ENCODE measurements around the gene IVL.

Gene IVL

DNA sequence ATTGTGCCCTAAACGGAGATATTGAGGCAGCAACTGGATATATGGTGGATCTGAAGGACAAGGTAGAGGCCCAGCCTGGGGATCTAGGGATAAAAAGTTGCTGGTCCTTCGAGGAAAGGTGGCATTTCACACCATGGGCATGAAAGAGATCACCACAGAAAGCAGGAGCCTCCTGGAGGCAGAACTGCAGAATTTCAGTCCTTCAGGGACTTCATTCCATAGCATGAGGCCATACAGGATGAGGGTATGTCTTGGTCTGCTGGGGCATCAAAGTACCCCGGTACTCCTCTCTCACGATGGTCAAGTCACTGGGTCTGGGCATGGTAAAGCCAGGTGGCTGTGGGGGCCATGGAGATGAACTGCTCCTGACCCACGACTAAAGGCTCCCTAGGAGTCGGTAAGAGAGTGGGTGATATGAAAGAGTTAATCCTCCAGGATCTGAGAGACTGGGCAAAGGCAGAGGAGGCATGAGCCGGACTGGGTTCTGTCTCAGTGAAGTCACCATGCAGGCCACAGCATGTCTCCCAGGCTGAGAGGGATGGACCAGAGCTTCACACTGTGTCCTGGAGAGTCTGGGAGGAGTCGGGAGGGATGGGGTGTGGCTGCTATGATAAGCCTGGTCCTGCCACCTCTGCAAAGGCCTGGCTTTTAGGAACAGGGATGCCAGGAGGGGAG, 32.8 kb downstream of the IVL start:
- H3F3A ChIP-seq (ENCODE audit: insufficient read depth), result no peaks in the 10 kb centered on the region
- H3K9me2 ChIP-seq (replicated peaks; ENCODE audit: insufficient read depth, low read length), result no peaks in the 10 kb centered on the region
- no peaks in the 10 kb centered on the region for H3K9me3 ChIP-seq (ENCODE audit: insufficient read depth, low read length)
- H4K20me1 ChIP-seq (ENCODE audit: low read depth, low read length), result no peaks in the 10 kb centered on the region
- H3K27ac ChIP-seq (ENCODE audit: low read depth, low read length), result no peak overlapping the region
- no peak overlapping the region for H3K9ac ChIP-seq (ENCODE audit: low read length)
- TF ChIP-seq, protein P1, sequence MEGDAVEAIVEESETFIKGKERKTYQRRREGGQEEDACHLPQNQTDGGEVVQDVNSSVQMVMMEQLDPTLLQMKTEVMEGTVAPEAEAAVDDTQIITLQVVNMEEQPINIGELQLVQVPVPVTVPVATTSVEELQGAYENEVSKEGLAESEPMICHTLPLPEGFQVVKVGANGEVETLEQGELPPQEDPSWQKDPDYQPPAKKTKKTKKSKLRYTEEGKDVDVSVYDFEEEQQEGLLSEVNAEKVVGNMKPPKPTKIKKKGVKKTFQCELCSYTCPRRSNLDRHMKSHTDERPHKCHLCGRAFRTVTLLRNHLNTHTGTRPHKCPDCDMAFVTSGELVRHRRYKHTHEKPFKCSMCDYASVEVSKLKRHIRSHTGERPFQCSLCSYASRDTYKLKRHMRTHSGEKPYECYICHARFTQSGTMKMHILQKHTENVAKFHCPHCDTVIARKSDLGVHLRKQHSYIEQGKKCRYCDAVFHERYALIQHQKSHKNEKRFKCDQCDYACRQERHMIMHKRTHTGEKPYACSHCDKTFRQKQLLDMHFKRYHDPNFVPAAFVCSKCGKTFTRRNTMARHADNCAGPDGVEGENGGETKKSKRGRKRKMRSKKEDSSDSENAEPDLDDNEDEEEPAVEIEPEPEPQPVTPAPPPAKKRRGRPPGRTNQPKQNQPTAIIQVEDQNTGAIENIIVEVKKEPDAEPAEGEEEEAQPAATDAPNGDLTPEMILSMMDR (IDR thresholded peaks at IDR 0.05; ENCODE audit: insufficient read depth, low read length, poor library complexity, severe bottlenecking), result no peak
- no peak for TF ChIP-seq EZH2phosphoT487 (conservative IDR thresholded peaks at IDR 0.05; ENCODE audit: low read length)
- no peak overlapping the region for H3K4me3 ChIP-seq (ENCODE audit: insufficient read depth, low read length, poor library complexity, severe bottlenecking)
- no peaks in the 10 kb centered on the region for H3K79me2 ChIP-seq (ENCODE audit: insufficient read depth, low read length)
- H2AFZ ChIP-seq (ENCODE audit: low read depth, low read length, severe bottlenecking), result no peak overlapping the region
- H3K36me3 ChIP-seq (ENCODE audit: low read length), result no peaks in the 10 kb centered on the region
- H3K27me3 ChIP-seq (ENCODE audit: low read length), result no peaks in the 10 kb centered on the region
- H3K4me2 ChIP-seq (ENCODE audit: low read depth, low read length, poor library complexity, severe bottlenecking), result no peak overlapping the region

DNA sequence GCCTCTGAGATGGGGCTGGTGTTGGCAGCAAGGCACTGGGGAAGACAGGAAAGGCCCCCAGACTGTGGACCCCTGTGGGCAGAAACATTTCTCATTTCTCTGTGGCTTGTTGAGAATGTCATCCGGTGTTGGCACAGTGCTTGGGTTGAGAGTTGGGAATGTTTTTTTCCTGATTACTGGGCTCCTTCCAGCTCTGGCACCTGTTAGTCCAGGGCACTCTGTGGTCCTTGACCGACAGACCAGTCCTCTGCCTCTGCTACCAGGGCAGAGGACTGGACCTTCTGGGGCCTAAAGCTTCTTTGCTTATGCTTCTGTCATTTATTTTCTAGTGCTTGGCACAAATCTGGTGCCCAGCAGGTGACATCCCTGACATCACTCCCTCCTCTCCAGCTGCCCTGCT, 33.8 kb downstream of the IVL start:
- no peak overlapping the region for H3K27ac ChIP-seq (ENCODE audit: low read depth, low read length)
- TF ChIP-seq, protein P1 (IDR thresholded peaks at IDR 0.05; ENCODE audit: insufficient read depth, low read length, poor library complexity, severe bottlenecking), result no peak
- no peak for TF ChIP-seq EZH2phosphoT487 (conservative IDR thresholded peaks at IDR 0.05; ENCODE audit: low read length)

DNA sequence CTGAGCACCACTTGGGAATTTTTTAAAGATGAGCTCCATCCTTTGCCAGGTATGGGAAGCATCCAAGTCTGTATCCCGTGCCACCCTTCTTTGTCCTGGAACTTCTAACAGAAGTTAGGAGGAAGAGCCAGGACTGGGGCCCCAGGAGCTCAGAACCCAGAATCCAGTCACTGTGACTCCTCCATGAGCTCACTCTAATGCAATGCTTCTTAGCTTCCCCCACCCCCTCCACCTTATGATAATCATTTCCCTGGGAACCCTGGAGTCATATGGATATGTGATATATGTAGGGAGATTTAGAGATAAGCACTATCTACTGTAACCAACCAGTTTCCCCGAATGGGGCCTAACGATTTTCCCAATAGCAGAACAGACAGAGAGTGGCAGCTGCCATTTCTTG, 37.9 kb downstream of the IVL start:
- Histone ChIP-seq H4K20me1 (ENCODE audit: low read depth, low read length) (no peaks in the 10 kb centered on the region), H3K9me2 (replicated peaks; ENCODE audit: insufficient read depth, low read length) (no peaks in the 10 kb centered on the region), H2AFZ (ENCODE audit: low read depth, low read length, severe bottlenecking) (no peak overlapping the region), H3F3A (ENCODE audit: insufficient read depth) (no peaks in the 10 kb centered on the region), H3K9ac (ENCODE audit: low read length) (no peak overlapping the region), H3K9me3 (ENCODE audit: insufficient read depth, low read length) (no peaks in the 10 kb centered on the region), H3K27me3 (ENCODE audit: low read length) (no peaks in the 10 kb centered on the region), H3K4me2 (ENCODE audit: low read depth, low read length, poor library complexity, severe bottlenecking) (no peak overlapping the region), H3K79me2 (ENCODE audit: insufficient read depth, low read length) (no peaks in the 10 kb centered on the region), H3K4me3 (ENCODE audit: insufficient read depth, low read length, poor library complexity, severe bottlenecking) (no peak overlapping the region), H3K36me3 (ENCODE audit: low read length) (no peaks in the 10 kb centered on the region), H3K27ac (ENCODE audit: low read depth, low read length) (no peak overlapping the region)
- TF ChIP-seq, protein P1 (IDR thresholded peaks at IDR 0.05; ENCODE audit: insufficient read depth, low read length, poor library complexity, severe bottlenecking), result no peak
- no peak for TF ChIP-seq EZH2phosphoT487 (conservative IDR thresholded peaks at IDR 0.05; ENCODE audit: low read length)

More for the DNA sequence above, 33.8 kb downstream of the IVL start:
- no peak overlapping the region for H3K4me3 ChIP-seq (ENCODE audit: insufficient read depth, low read length, poor library complexity, severe bottlenecking)
- no peaks in the 10 kb centered on the region for H3K27me3 ChIP-seq (ENCODE audit: low read length)
- no peak overlapping the region for H3K9ac ChIP-seq (ENCODE audit: low read length)
- H2AFZ ChIP-seq (ENCODE audit: low read depth, low read length, severe bottlenecking), result no peak overlapping the region
- no peaks in the 10 kb centered on the region for H3K9me3 ChIP-seq (ENCODE audit: insufficient read depth, low read length)
- no peaks in the 10 kb centered on the region for H4K20me1 ChIP-seq (ENCODE audit: low read depth, low read length)
- no peaks in the 10 kb centered on the region for H3K36me3 ChIP-seq (ENCODE audit: low read length)
- H3K9me2 ChIP-seq (replicated peaks; ENCODE audit: insufficient read depth, low read length), result no peaks in the 10 kb centered on the region
- H3F3A ChIP-seq (ENCODE audit: insufficient read depth), result no peaks in the 10 kb centered on the region
- H3K79me2 ChIP-seq (ENCODE audit: insufficient read depth, low read length), result no peaks in the 10 kb centered on the region
- no peak overlapping the region for H3K4me2 ChIP-seq (ENCODE audit: low read depth, low read length, poor library complexity, severe bottlenecking)

Data from SU-DHL-6 (cell line).